ENCODE data around the gene LAMA3. TPM values are rescaled to one million over a fixed set of nuclear protein-coding genes. Genes with fewer than 3 reads are reported as not detected.

LAMA3 gene
- total and polyA plus RNA-seq, 2 donors (not counting 3 experiments of a cell fraction or from before 2014, with no cell fraction given): 2.6 to 12.3 TPM

DNA sequence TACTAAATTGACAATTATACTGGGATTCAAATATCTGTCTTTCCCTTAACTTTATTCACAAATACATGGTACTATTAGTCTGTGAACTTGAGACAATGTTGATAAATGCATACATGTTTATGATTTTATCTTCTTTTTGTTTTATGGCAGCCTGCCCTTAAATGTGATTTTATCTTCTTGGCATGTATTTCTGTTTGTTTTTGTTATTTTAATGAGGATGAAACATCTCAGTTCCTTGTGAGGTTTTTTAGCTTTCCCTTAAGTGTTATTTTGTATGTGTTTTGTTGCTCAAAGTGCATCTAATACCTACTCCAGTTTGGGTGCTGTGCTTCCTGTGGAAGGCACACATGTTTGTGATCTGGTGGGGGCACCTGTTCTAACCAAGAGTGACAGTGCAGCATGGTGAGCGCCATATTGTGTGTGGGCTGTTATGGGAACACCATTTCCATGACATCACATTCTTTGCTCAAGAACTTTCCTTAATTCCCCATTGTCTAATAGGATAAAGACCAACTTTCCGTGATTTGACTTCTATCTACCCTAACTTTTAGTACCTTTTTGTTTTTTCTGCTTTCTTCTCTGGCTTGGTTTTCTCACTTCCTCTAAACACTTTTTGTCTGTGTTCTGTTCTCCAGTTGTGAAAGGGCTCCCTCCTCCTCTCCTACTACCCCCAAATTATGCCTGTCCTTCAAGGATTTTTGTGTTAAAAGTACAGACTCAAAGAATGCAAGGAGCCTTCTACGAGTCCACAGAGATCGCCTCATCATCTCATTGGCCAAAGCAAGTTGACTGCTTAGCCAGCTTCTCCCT is 163.2 kb downstream of the LAMA3 start:
- no peak overlapping the region for H2AFZ ChIP-seq (ENCODE audit: low read depth, low read length)
- no peaks in the 10 kb centered on the region for H3K9me1 ChIP-seq (replicated peaks; ENCODE audit: control insufficient read depth, extremely low read depth, insufficient read depth, low read length)
- H3K9me3 ChIP-seq (replicated peaks; ENCODE audit: control insufficient read depth, insufficient read depth, low read length): no peaks in the 10 kb centered on the region
- H3K27ac ChIP-seq (ENCODE audit: insufficient read depth, low read depth, low read length): no peak overlapping the region
- no peak for DNase-seq (ENCODE audit: low read depth, low spot score)
- no TSS peak for BruUV-seq (replicated peaks)
- no peaks in the 10 kb centered on the region for H3K36me3 ChIP-seq (ENCODE audit: control insufficient read depth in 2 of 2, extremely low read depth in 1 of 2, insufficient read depth in 2 of 2, low read length in 2 of 2)
- H3K4me1 ChIP-seq (ENCODE audit: control insufficient read depth, extremely low read depth, insufficient read depth, low read length): peaks cover 26% of the 10 kb centered on the region
- H3K4me3 ChIP-seq (replicated peaks in 1 of 3; ENCODE audit: insufficient read depth in 1 of 3, low read depth in 1 of 3, low read length in 3 of 3): no peak overlapping the region
- no peak for FAIRE-seq
- intact Hi-C loops (cut with micrococcal nuclease): loop anchor here (1.0 kb wide), 3 partner anchors 14 to 60 kb away; no protein-coding TSS in a partner anchor
- CTCF ChIA-PET: no interaction called here
- no peaks in the 10 kb centered on the region for H4K20me1 ChIP-seq (replicated peaks; ENCODE audit: control insufficient read depth, extremely low read depth, insufficient read depth, low read length)
- no peak overlapping the region for H3K9ac ChIP-seq (replicated peaks; ENCODE audit: extremely low read depth, insufficient read depth, low read length)
- POLR2A ChIA-PET: no interaction called here
- dilution Hi-C loops (cut with MboI; ENCODE audit: extremely low pct_ligation_motif_present, low sequenced_read_pairs): no loop called here
- H3K79me2 ChIP-seq (ENCODE audit: control insufficient read depth, insufficient read depth, low read length): no peaks in the 10 kb centered on the region
- no peak overlapping the region for H3K4me2 ChIP-seq (ENCODE audit: insufficient read depth, low read length)
- no peaks in the 10 kb centered on the region for H3K27me3 ChIP-seq (ENCODE audit: control insufficient read depth in 2 of 2, insufficient read depth in 2 of 2, low read length in 2 of 2)
- no peak for TF ChIP-seq JUN (IDR thresholded peaks at IDR 0.05; ENCODE audit: borderline replicate concordance, insufficient read depth, insufficient read length, low read depth)
- TF ChIP-seq CTCF (IDR thresholded peaks at IDR 0.05; ENCODE audit: extremely low read depth in 1 of 2, insufficient read depth in 1 of 2, low read depth in 1 of 2, low read length in 2 of 2): no peak
- TF ChIP-seq MYC (IDR thresholded peaks at IDR 0.05; ENCODE audit: low read depth, low read length): no peak
- no peak for TF ChIP-seq FOS (IDR thresholded peaks at IDR 0.05; ENCODE audit: borderline replicate concordance, insufficient read depth, low read length)
- no peak for TF ChIP-seq EZH2 (IDR thresholded peaks at IDR 0.05; ENCODE audit: borderline replicate concordance, low read depth, low read length, severe bottlenecking)
- no peak for TF ChIP-seq POLR2A (IDR thresholded peaks at IDR 0.05; ENCODE audit: low read depth, low read length)
- TF ChIP-seq MAX (IDR thresholded peaks at IDR 0.05; ENCODE audit: insufficient read depth, insufficient read length): no peak
- no peak for TF ChIP-seq GATA2 (IDR thresholded peaks at IDR 0.05; ENCODE audit: insufficient read depth, insufficient read length, low read depth, low read length)
- no peak for TF ChIP-seq POLR2AphosphoS5 (IDR thresholded peaks at IDR 0.05; ENCODE audit: insufficient read depth, low read depth, low read length)

All from endothelial cell of umbilical vein (primary cell).